HepG2 (cell line): Measurements from ENCODE around the gene SLC11A1. TPM values are rescaled to one million over a fixed set of nuclear protein-coding genes. Genes with fewer than 3 reads are reported as not detected.

ENCODE experiments used
- DMTF1 ChIP-seq: sonication (generic); formaldehyde crosslinking; IDR thresholded peaks from 2 replicates; pipeline ENCODE4 v1.4.0; 2020; ENCODE audit warnings: mild to moderate bottlenecking, missing genetic modification reagents
- FOXK1 ChIP-seq: sonication (generic); formaldehyde crosslinking; IDR thresholded peaks from 2 replicates; pipeline ENCODE4 v1.4.0; 2020; ENCODE audit warnings: low read depth, missing genetic modification reagents, borderline replicate concordance
- HNF4G ChIP-seq, 2 experiments: sonication (generic) in 1 of 2; formaldehyde crosslinking in 1 of 2; IDR thresholded peaks; 2 replicates each; pipeline versions ENCODE4 v1.4.0 to v1.6.1; 2011 to 2020; ENCODE audit warnings: borderline replicate concordance in 2 of 2, low read depth in 2 of 2, mild to moderate bottlenecking in 2 of 2, low read length in 1 of 2, missing genetic modification reagents in 1 of 2, moderate library complexity in 1 of 2
- MEIS2 ChIP-seq: sonication (generic); formaldehyde crosslinking; IDR thresholded peaks from 2 replicates; pipeline ENCODE4 v1.9.0; 2021; ENCODE audit warnings: mild to moderate bottlenecking, missing genetic modification reagents
- NBN ChIP-seq: fragments of 450-650 bp; conservative IDR thresholded peaks from 2 replicates; pipeline ENCODE4 v1.6.1; 2017
- RBFOX2 ChIP-seq: fragments of 200-400 bp; formaldehyde crosslinking; IDR thresholded peaks from 2 replicates; pipeline ENCODE4 v1.6.1; 2017; ENCODE audit warnings: low read depth, mild to moderate bottlenecking, low read length
- ZBTB2 ChIP-seq: sonication (generic); formaldehyde crosslinking; IDR thresholded peaks from 2 replicates; pipeline ENCODE4 v1.8.0; 2022; ENCODE audit warnings: low read depth, missing genetic modification reagents
- ZFP82 ChIP-seq: sonication (generic); formaldehyde crosslinking; IDR thresholded peaks from 2 replicates; pipeline ENCODE4 v1.5.1; 2020; ENCODE audit warnings: mild to moderate bottlenecking, missing genetic modification reagents, borderline replicate concordance
- ZMYM3 ChIP-seq: sonication (generic); formaldehyde crosslinking; IDR thresholded peaks from 2 replicates; pipeline ENCODE4 v1.5.1; 2020; ENCODE audit warnings: mild to moderate bottlenecking, missing genetic modification reagents
- ZNF207 ChIP-seq: fragments of 450-650 bp; IDR thresholded peaks from 2 replicates; pipeline ENCODE4 v1.6.1; 2016; ENCODE audit warnings: antibody characterized with exemption, borderline replicate concordance
- ZNF354B ChIP-seq: sonication (generic); formaldehyde crosslinking; IDR thresholded peaks from 2 replicates; pipeline ENCODE4 v1.8.0; 2022; ENCODE audit warnings: mild to moderate bottlenecking, missing genetic modification reagents
- polyA plus RNA-seq, 8 experiments: library from polyadenylated mRNA; depleted of rRNA in 3 of 8; stranded (reverse) in 7 of 8; unstranded in 1 of 8; fragments of >200 nt; fragmentation: Illumina TruSeq in 4 of 8; extraction: Trizol in 4 of 8; gene quantifications; 2 replicates each; pipeline versions ENCODE4 v1.2.1 to v1.2.3, GENCODE V29; 2011 to 2016; ENCODE audit warnings: low read depth in 4 of 8, missing spikeins in 1 of 8, mixed read lengths in 1 of 8; ENCODE audit not compliant: insufficient read depth in 1 of 8
- total RNA-seq, 5 experiments: library from RNA; depleted of rRNA; stranded (reverse); fragments of >200 nt; fragmentation: Illumina TruSeq; extraction: Trizol; gene quantifications; 2 replicates each; pipeline ENCODE4 v1.2.3, GENCODE V29; 2016; ENCODE audit warnings: low read depth in 1 of 5
- TF ChIP-seq, protein P1 (sequence below), 2 experiments: sonication (generic) in 1 of 2; formaldehyde crosslinking in 1 of 2; IDR thresholded peaks; 2 replicates each; pipeline versions ENCODE4 v1.6.1 to v1.9.0; 2014 to 2022; ENCODE audit warnings: antibody characterized with exemption in 1 of 2, borderline replicate concordance in 1 of 2, inconsistent platforms in 1 of 2, low read depth in 1 of 2, missing genetic modification reagents in 1 of 2
- TF ChIP-seq, protein P2 (sequence below): sonication (generic); formaldehyde crosslinking; IDR thresholded peaks from 2 replicates; pipeline ENCODE4 v1.8.0; 2022; ENCODE audit warnings: mild to moderate bottlenecking, missing genetic modification reagents, borderline replicate concordance
- TF ChIP-seq, protein P3 (sequence below): sonication (generic); formaldehyde crosslinking; IDR thresholded peaks from 2 replicates; pipeline ENCODE4 v1.5.0; 2020; ENCODE audit warnings: missing genetic modification reagents

The SLC11A1 gene
- total and polyA plus RNA-seq, 2 of the 13 experiments (the other 11 are each of a cell fraction or from before 2014, with no cell fraction given), result 0.33 to 2.3 TPM

DNA sequence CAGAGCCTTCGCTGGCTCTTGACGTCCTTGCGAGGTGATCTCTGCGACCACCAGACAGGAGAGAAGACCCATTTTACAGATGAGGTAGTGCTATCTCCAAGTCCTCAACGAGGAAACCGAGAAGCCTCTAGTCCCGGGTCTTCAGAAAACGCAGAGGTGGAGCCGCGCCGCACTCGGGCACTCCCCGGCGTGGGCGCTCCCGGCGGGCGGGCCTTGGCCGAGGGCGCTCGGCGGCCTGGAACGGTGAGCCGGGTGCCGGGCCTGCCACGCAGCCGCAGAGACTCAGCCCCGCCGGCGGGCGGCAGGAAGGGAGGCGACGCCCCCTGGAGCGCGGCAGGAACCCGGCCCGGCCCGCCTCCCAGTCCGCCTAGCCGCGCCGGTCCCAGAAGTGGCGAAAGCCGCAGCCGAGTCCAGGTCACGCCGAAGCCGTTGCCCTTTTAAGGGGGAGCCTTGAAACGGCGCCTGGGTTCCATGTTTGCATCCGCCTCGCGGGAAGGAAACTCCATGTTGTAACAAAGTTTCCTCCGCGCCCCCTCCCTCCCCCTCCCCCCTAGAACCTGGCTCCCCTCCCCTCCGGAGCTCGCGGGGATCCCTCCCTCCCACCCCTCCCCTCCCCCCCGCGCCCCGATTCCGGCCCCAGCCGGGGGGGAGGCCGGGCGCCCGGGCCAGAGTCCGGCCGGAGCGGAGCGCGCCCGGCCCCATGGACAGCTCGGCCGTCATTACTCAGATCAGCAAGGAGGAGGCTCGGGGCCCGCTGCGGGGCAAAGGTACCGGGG is 17.5 kb downstream of the SLC11A1 start, which contains the start of gene CTDSP1 (continued):
- TF ChIP-seq, protein P1, sequence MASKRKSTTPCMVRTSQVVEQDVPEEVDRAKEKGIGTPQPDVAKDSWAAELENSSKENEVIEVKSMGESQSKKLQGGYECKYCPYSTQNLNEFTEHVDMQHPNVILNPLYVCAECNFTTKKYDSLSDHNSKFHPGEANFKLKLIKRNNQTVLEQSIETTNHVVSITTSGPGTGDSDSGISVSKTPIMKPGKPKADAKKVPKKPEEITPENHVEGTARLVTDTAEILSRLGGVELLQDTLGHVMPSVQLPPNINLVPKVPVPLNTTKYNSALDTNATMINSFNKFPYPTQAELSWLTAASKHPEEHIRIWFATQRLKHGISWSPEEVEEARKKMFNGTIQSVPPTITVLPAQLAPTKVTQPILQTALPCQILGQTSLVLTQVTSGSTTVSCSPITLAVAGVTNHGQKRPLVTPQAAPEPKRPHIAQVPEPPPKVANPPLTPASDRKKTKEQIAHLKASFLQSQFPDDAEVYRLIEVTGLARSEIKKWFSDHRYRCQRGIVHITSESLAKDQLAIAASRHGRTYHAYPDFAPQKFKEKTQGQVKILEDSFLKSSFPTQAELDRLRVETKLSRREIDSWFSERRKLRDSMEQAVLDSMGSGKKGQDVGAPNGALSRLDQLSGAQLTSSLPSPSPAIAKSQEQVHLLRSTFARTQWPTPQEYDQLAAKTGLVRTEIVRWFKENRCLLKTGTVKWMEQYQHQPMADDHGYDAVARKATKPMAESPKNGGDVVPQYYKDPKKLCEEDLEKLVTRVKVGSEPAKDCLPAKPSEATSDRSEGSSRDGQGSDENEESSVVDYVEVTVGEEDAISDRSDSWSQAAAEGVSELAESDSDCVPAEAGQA (IDR thresholded peaks at IDR 0.05; ENCODE audit: low read depth), result no peak
- TF ChIP-seq, protein P1 (CRISPR knock-in tag; IDR thresholded peaks at IDR 0.05; ENCODE audit: borderline replicate concordance), result peak; percentile 44; the same call in 1 of the 2 replicates
- 0 out of 2 replicates have a peak, but pooled peaks have one; percentile 53 for TF ChIP-seq ZBTB2
- TF ChIP-seq, protein P2, sequence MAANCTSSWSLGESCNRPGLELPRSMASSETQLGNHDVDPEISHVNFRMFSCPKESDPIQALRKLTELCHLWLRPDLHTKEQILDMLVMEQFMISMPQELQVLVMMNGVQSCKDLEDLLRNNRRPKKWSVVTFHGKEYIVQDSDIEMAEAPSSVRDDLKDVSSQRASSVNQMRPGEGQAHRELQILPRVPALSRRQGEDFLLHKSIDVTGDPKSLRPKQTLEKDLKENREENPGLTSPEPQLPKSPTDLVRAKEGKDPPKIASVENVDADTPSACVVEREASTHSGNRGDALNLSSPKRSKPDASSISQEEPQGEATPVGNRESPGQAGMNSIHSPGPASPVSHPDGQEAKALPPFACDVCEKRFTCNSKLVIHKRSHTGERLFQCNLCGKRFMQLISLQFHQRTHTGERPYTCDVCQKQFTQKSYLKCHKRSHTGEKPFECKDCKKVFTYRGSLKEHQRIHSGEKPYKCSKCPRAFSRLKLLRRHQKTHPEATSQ (CRISPR knock-in tag), result no peak
- TF ChIP-seq FOXK1 (CRISPR knock-in tag), result peak; percentile 84; the same call in 1 of the 2 replicates
- TF ChIP-seq ZNF354B, result no peak
- TF ChIP-seq DMTF1, result 0 out of 2 replicates have a peak, but pooled peaks have one; percentile 4
- peak; percentile 84 for TF ChIP-seq RBFOX2
- TF ChIP-seq, protein P3, sequence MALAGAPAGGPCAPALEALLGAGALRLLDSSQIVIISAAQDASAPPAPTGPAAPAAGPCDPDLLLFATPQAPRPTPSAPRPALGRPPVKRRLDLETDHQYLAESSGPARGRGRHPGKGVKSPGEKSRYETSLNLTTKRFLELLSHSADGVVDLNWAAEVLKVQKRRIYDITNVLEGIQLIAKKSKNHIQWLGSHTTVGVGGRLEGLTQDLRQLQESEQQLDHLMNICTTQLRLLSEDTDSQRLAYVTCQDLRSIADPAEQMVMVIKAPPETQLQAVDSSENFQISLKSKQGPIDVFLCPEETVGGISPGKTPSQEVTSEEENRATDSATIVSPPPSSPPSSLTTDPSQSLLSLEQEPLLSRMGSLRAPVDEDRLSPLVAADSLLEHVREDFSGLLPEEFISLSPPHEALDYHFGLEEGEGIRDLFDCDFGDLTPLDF (CRISPR knock-in tag), result peak; percentile 26; the same call in 1 of the 2 replicates
- no peak for TF ChIP-seq NBN
- peak; percentile 51; the same call in 1 of the 2 replicates for TF ChIP-seq ZFP82 (CRISPR knock-in tag)
- peak; percentile 14 for TF ChIP-seq MEIS2 (CRISPR knock-in tag)
- TF ChIP-seq HNF4G (IDR thresholded peaks at IDR 0.05; ENCODE audit: borderline replicate concordance, low read depth, low read length), result peak; percentile 55; the same call in 1 of the 2 replicates
- TF ChIP-seq HNF4G (CRISPR knock-in tag; IDR thresholded peaks at IDR 0.05; ENCODE audit: borderline replicate concordance, low read depth), result peak; percentile 71; the same call in 1 of the 2 replicates
- TF ChIP-seq ZNF207, result no peak
- TF ChIP-seq ZMYM3 (CRISPR knock-in tag), result peak; percentile 30; the same call in 1 of the 2 replicates
